HG03354 (cell line): ENCODE data around the gene ST6GALNAC6.

Experiments used
- ATAC-seq: cut with Tn5 transposase; IDR thresholded peaks from one replicate; pipeline ENCODE4 v1.9.1; 2021; ENCODE audit warnings: mild to moderate bottlenecking; ENCODE audit not compliant: unreplicated experiment, poor library complexity, severe bottlenecking

The ST6GALNAC6 gene

GRCh38 chr9:127899128-127899943 lies at the start of gene ST6GALNAC6:
TSS of gene ST6GALNAC6 (minus strand) at chr9:127899603. CDS start at chr9:127897981, 1,622 bp downstream.
- peak; percentile 62 for ATAC-seq

GRCh38 chr9:127947841-127948710 lies 48.7 kb upstream of the ST6GALNAC6 start:
- no peak for ATAC-seq

- ATAC-seq: no peak
These were observed 47.3 kb upstream of the ST6GALNAC6 start for GRCh38 chr9:127946728-127947127.

GRCh38 chr9:127945942-127946341 lies 46.5 kb upstream of the ST6GALNAC6 start:
- ATAC-seq: no peak

- ATAC-seq: no peak
These were observed 45.9 kb upstream of the ST6GALNAC6 start for GRCh38 chr9:127945338-127945737.

GRCh38 chr9:127944586-127945218 lies 45.3 kb upstream of the ST6GALNAC6 start:
- ATAC-seq: no peak

GRCh38 chr9:127943731-127944144 lies 44.3 kb upstream of the ST6GALNAC6 start:
- peak; percentile 66 for ATAC-seq

- ATAC-seq: no peak
These were observed 43.7 kb upstream of the ST6GALNAC6 start for GRCh38 chr9:127943011-127943662.

GRCh38 chr9:127942216-127943010 lies 43.0 kb upstream of the ST6GALNAC6 start:
- no peak for ATAC-seq

GRCh38 chr9:127941961-127942215 lies 42.5 kb upstream of the ST6GALNAC6 start:
- ATAC-seq: no peak

GRCh38 chr9:127941062-127941960 lies 41.9 kb upstream of the ST6GALNAC6 start:
- ATAC-seq: no peak

- no peak for ATAC-seq
These were observed 41.2 kb upstream of the ST6GALNAC6 start for GRCh38 chr9:127940593-127940992.

- ATAC-seq: no peak
These were observed 38.9 kb upstream of the ST6GALNAC6 start for GRCh38 chr9:127938298-127938690.

GRCh38 chr9:127937388-127938297 lies 38.2 kb upstream of the ST6GALNAC6 start, which contains the start of gene DPM2:
TSS of gene DPM2 (minus strand) at chr9:127937854. CDS start at chr9:127937820, 34 bp downstream.
- peak; percentile 95 for ATAC-seq

GRCh38 chr9:127937056-127937387 lies 37.6 kb upstream of the ST6GALNAC6 start:
- ATAC-seq: no peak

GRCh38 chr9:127936347-127936852 lies 37.0 kb upstream of the ST6GALNAC6 start:
- no peak for ATAC-seq

GRCh38 chr9:127935765-127936221 lies 36.4 kb upstream of the ST6GALNAC6 start:
- no peak for ATAC-seq
